WI38 (cell line): ENCODE results near the gene ASRGL1.
"Not testable (repeated sequence)": the region's sequence is repeated elsewhere in the genome, so short reads cannot be mapped to it uniquely, and the experiment has no call there.

ENCODE experiments used
- H3K4me3 ChIP-seq: 2 replicates; pipeline ENCODE4 v1.5.1; 2011; ENCODE audit warnings: low read depth, mild to moderate bottlenecking, control low read depth, low read length
- CTCF ChIP-seq: IDR thresholded peaks from 2 replicates; pipeline ENCODE4 v1.5.1; 2012; ENCODE audit warnings: low read depth, mild to moderate bottlenecking, control low read depth, low read length

The ASRGL1 gene

DNA sequence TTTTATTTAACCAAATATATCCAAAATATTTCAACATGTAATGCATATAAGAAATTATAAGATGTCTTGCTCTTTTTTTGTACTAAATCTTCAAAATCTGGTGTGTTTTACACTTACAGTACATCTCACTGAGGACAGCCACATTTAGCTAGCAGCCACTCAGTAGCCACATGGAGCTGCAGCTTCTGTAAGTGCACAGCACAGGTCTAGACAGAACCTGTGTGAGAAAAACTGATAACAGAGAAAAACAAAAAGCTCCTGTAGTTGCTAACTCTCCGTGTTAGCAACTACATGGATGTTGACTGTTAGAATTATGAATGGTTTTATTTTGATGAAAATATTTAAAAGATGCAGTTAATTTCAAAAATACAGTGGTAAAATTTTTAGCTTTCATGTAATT, 22.2 kb downstream of the ASRGL1 start:
- no peak for TF ChIP-seq CTCF
- H3K4me3 ChIP-seq = no peak overlapping the region

GRCh38 chr11:62360685-62361084, 23.4 kb downstream of the ASRGL1 start:
- no peak overlapping the region for H3K4me3 ChIP-seq
- no peak for TF ChIP-seq CTCF

DNA sequence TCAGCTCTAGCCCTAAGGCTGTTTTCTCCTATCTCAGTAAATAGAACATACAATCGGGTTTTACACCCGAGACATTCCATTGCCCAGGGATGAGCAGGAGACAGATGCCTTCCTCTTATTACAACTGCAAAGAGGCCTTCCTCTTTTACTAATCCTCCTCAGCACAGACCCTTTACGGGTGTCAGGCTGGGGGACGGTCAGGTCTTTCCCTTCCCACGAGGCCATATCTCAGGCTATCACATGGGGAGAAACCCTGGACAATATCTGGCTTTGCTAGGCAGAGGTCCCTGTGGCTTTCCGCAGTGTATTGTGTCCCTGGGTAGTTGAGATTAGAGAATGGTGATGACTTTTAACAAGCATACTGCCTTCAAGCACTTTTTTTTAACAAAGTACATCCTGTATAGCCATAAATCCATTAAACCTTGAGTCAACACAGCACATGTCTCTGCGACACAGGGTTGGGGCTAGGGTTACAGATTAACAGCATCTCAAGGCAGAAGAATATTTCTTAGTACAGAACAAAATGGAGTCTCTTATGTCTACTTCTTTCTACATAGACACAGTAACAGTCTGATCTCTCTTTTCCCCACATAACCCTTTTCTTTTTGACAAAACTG, 31.7 kb downstream of the ASRGL1 start:
- not testable (repeated sequence) for H3K4me3 ChIP-seq

GRCh38 chr11:62370743-62371440, 33.6 kb downstream of the ASRGL1 start:
- TF ChIP-seq CTCF = no peak
- no peak overlapping the region for H3K4me3 ChIP-seq

- no peak for TF ChIP-seq CTCF
- H3K4me3 ChIP-seq = peak overlapping the region; percentile 32
Observed at GRCh38 chr11:62372871-62373270, 35.6 kb downstream of the ASRGL1 start.

DNA sequence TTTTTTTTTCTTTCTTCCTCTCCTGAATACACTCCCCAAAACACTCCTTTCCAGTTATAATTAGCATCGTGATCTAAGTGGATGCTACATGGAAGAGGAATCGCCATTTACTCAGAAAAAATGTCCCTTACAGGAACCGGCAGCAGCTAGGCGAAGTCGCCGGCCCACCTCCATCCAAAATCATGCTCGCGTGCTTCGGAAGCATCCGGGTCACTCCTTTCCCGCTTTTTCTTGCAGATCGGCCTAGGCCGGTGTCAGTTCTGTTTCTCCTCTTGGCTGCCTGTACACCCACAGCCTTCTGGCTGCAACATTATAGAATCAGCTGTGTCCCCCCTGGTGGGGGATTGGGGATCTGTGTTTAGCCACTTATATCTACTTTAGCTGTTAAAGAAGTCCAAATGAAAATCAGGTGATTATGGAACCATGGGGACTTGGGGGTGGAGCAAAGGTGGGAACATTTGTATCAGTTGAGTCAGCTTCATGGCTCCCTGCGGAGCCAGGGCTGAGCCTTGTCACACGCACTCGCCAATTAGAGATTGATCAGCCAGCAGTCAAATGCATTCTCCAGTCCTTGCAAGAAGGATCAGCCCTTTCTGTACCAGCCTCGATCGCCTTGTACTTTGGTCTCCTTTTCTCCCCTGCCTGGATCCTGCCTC, 36.3 kb downstream of the ASRGL1 start:
- H3K4me3 ChIP-seq = no peak overlapping the region
- no peak for TF ChIP-seq CTCF

GRCh38 chr11:62374801-62375200, 37.6 kb downstream of the ASRGL1 start:
- no peak for TF ChIP-seq CTCF
- no peak overlapping the region for H3K4me3 ChIP-seq
